HG03521 (cell line): ENCODE results near the gene CNTNAP4.

ENCODE experiments used
- ATAC-seq: cut with Tn5 transposase; IDR thresholded peaks from one replicate; pipeline ENCODE4 v1.9.1; 2021; ENCODE audit warnings: mild to moderate bottlenecking, moderate library complexity; ENCODE audit not compliant: unreplicated experiment

The CNTNAP4 gene

GRCh38 chr16:76484020-76484419 is 206.8 kb downstream of the CNTNAP4 start:
- no peak for ATAC-seq

DNA sequence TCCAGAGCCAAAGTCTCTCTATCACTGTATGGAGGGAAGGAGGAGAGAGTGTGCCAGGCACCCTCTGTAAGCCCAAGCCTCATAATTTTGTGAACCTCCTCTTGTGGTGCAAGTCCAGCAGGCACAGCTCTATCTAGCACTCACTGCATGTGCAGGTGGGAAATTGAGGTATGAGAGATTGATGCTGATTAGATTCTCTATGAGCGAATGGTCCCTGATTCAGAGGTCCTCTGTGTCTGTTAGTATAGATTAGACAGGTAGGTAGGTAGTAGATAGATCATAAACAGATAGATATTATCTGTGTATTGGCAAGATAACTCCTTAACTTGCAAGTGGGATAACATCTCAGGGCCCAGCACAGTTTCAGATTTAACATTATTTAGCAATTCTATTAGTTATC is 209.5 kb downstream of the CNTNAP4 start:
- ATAC-seq = no peak

DNA sequence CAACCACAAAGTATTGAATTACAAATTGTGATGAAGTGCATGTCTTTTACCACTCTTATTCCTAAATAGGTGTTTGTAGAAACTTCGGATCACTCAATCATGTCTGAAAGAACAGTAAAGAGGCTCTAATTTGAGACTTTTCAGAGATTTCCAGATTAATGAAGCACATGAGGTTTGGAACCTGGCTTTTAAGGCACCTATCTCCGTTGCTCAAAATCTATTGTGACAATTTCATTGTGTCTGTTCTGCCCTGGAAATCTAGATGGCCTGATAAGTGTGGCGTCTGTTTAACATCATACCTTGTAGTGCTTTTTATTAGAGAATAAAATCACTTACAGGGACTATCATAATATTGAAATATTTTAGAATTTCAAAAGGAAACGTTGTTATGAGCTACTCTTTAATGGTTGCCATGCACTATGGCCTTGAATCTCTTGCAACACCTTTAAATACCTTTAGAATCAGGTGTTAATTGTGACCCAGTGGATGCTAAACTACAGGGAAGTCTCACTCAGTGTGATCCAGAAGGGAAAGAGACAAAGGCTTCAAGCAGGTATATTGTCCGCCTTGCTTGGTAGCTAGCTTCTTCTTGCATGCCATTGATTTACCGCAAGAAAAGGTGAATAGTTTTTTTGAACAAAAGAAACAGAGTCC is 210.3 kb downstream of the CNTNAP4 start:
- no peak for ATAC-seq

DNA sequence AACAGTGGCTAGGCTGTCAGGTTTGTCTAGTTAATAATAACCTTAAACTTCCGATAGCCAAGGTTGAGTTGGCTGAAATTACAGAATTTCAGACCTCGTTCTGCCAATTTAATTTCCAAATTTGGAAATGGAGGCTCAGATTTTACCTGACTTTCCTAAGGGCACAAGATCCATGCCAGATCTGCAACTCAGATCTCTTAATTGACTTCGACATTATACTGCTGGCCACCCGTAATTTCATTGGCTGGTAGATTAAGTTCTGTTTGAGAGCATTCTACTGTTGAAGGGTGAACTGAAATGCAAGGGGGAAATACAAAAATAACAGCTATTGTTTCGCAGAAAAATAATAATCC is 210.8 kb downstream of the CNTNAP4 start:
- ATAC-seq = no peak

DNA sequence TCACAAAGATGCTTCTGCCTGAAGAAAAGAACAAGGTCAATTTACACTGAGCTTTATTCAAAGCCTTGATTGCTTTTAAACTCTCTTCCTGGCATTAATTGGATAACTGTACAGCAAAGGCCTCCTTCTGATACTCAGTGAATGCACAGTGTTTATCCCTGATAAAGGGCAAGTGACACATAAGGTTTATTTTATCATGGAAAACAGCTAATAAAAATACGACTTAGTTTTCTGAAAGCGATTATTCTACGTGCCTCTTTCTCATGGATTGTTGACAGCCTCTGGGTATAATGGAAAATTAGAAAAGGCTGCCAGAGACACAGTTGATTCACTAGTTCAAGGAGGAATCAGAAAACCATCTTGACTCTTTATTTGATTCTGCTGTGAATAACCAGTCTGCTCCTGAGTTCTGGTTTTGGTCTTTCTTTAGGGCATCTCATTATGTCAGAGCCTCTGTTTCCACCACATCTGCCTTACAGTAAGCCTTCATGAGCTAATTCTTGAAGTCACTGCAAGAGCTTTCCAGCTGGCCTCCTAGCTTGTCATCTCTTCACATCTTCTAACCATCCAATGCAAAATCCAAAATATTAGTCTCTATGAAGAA is 212.9 kb downstream of the CNTNAP4 start:
- ATAC-seq = no peak

DNA sequence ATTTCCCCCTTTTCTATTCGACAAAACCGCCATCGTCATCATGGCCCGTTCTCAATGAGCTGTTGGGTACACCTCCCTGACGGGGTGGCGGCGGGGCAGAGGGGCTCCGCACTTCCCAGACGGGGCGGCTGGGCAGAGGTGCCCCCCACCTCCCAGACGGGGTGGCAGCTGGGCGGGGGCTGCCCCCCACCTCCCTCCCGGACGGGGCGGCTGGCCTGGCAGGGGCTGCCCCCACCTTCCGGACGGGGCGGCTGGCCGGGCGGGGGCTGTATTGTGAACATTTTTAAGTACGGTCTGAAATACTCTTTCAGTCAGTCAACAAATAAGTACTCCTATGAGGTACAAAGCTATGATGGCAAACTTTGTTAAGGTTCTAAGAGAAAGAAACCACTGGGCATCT is 222.8 kb downstream of the CNTNAP4 start:
- no peak for ATAC-seq

- no peak for ATAC-seq
These were observed 224.9 kb downstream of the CNTNAP4 start for GRCh38 chr16:76502063-76502462.

DNA sequence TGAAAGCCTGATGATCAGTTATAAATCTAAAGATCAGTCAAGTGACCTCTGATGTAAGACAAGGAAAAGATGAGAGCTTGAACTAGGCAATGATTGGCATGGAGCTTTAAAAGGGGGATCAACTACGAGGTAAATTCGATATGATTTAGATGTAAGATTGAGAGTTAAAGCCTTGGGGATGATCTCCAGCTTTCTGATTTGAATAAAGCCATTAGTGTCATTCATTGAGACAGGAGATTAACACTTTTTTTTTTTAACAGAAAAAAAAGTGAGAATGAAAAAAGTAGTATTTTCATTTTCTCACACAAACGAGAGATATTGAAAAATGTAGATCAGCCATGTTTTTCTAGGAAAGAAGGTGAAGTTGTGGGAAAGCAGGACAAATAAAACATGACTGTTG is 225.4 kb downstream of the CNTNAP4 start:
- no peak for ATAC-seq

DNA sequence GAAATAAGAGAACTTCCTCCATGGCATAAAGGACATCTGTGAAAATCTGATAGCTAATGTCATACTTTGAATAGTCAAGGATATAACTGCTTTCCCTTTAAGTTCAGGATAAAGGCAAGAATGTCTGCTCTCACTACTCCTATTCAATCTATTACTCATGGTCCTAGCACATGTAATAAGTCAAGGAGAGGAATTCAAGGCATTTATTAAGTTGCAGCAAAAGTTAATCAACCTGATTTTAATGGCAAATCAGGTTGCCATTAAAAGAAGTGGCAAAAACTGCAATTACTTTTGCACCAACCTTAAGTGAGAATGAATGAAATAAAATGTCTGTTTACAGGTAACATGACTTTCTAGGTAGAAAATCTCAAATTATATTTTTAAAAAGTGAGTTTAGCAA is 225.9 kb downstream of the CNTNAP4 start:
- no peak for ATAC-seq

- no peak for ATAC-seq
These were observed 234.0 kb downstream of the CNTNAP4 start for GRCh38 chr16:76511203-76511602.

GRCh38 chr16:76518781-76519180 is 241.6 kb downstream of the CNTNAP4 start:
- ATAC-seq = no peak

GRCh38 chr16:76524356-76524755 is 247.2 kb downstream of the CNTNAP4 start:
- no peak for ATAC-seq

- ATAC-seq = no peak
These were observed 247.6 kb downstream of the CNTNAP4 start for GRCh38 chr16:76524769-76525168.

DNA sequence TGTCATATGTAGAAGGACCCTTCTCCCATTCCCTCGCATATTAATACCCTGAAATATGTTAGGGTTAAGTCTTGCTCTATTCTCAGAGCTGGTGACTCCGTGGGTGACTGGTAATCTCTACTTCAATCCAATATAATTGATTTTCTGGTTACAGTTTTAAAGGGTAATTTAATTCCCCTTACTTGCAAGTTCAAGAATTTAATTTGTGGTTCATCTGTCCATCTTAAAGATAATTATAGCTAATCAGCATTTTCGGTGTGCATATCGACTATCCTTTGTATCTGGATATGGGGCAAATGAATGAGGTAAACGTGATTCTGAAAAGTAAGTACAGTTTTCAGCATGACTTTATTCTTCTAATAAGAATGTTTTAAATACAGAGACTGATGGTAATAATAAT is 250.0 kb downstream of the CNTNAP4 start:
- ATAC-seq = no peak

DNA sequence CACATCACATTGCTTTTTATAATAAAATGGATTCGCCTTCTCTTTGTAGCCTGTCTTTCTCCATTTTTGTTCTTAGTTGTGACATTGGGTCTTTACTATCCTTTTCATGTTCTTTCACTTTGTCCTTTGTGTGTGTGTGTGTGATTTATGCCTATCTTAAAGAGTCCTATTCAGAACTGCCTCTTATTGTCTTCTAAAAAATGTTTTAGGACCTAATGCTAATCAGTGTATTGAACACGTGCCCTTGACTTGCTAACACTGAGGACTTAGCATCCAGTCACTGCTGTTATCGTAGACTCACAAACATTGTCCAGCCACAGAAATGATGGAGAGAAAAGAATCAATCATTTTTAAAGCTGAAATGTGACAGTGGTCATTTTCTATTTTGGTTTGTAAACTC is 251.9 kb downstream of the CNTNAP4 start:
- no peak for ATAC-seq

GRCh38 chr16:76531236-76531635 is 254.0 kb downstream of the CNTNAP4 start:
- no peak for ATAC-seq

- no peak for ATAC-seq
These were observed 255.2 kb downstream of the CNTNAP4 start for GRCh38 chr16:76532188-76532973.

DNA sequence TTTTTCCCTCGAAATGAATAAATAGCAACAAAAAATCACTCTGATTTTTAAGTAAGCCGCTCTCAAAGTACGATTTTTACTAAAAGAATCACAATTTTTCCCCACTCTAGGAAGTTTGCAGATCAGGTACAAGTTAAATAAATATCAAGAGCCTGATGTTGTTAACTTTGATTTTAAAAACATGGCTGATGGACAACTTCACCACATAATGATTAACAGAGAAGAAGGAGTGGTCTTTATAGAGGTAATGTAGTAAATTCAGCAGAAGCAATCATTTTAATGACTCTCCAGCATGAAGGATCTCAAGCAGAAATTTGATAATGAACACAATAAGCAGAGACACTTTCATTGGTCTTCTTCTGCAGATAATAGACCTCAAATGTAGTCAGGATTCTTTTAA is 262.4 kb downstream of the CNTNAP4 start:
- no peak for ATAC-seq

DNA sequence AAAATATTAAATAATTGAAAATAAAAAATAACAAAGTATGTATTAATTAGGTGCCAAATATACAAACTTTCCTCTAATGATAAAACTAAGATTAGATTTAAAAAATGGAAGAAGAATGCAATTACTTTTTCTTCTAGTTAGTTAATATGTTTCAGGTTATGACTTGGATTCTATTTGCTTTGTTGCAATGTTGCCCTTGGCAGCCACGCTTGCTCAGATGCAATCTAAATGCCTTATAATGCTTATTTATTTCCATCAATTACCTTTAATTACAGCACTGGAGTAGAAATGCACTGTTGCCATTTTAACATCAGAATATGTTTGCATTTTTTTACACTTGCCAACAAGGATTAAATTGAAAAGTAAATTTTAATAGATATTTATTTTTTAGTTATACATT is 263.9 kb downstream of the CNTNAP4 start:
- no peak for ATAC-seq

- no peak for ATAC-seq
These were observed 288.3 kb downstream of the CNTNAP4 start for GRCh38 chr16:76565542-76565941.

- no peak for ATAC-seq
These were observed 294.6 kb downstream of the CNTNAP4 start for GRCh38 chr16:76571755-76572154.

DNA sequence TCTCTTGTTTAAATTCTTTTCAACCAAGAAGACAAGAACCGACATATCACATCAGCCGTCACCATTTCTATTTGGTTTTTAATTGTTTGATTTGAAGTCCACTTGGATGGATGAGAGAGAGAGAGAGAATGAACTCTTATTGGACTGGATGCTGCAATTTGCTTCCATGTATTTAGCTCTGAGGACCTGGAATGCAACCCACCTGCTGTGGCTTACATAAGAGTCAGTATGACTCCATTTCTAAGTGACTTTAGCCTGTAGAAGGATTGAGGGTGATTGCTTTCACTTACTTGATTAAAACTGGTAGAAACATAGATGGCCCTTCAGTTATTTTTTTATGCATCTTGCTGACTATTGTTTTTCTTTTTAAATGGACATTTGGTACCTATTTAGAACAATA is 296.1 kb downstream of the CNTNAP4 start:
- no peak for ATAC-seq
